K562 (cell line): Measurements from ENCODE around the gene CTBP2.

Source experiments
- BRD4 ChIP-seq: fragments of 200-600 bp; sonication (generic); IDR thresholded peaks from 2 replicates; pipeline ENCODE4 v1.6.1; 2017; ENCODE audit warnings: inconsistent platforms
- CAMTA2 ChIP-seq: fragments of 250-450 bp; sonication (Bioruptor Pico); conservative IDR thresholded peaks from 2 replicates; pipeline ENCODE4 v1.5.1; 2022
- CHD1 ChIP-seq: fragments of 200-600 bp; sonication (generic); IDR thresholded peaks from one replicate; pipeline ENCODE4 v1.6.1; 2012; ENCODE audit warnings: mild to moderate bottlenecking, moderate library complexity, low read length, inconsistent platforms
- CTCF ChIP-seq, 3 experiments: IDR thresholded peaks in 2 of 3; conservative IDR thresholded peaks in 1 of 3; 2 replicates each; pipeline ENCODE4 v1.5.1; 2011 to 2012; ENCODE audit warnings: low read length in 3 of 3, mild to moderate bottlenecking in 3 of 3, control low read depth in 2 of 3, improper control_type of control experiment in 1 of 3, inconsistent platforms in 1 of 3, low read depth in 1 of 3, mixed read lengths in 1 of 3, moderate library complexity in 1 of 3; ENCODE audit not compliant: insufficient read depth in 2 of 3
- MAX ChIP-seq: sonication (generic); formaldehyde crosslinking; IDR thresholded peaks from 2 replicates; pipeline ENCODE4 v1.9.0; 2022; ENCODE audit warnings: mild to moderate bottlenecking, missing genetic modification reagents
- MYC ChIP-seq, 2 experiments: fragments of 250-450 bp in 1 of 2; sonication (Bioruptor Pico) in 1 of 2; IDR thresholded peaks; 2 replicates each; pipeline versions ENCODE4 v1.5.1 to v1.6.1; 2012 to 2021; ENCODE audit warnings: low read depth in 2 of 2, borderline replicate concordance in 1 of 2, improper control_type of control experiment in 1 of 2, low read length in 1 of 2, mild to moderate bottlenecking in 1 of 2, moderate library complexity in 1 of 2
- TBP ChIP-seq: optimal IDR thresholded peaks from 2 replicates; pipeline ENCODE3; 2011; ENCODE audit warnings: low read depth, low read length, improper control_type of control experiment
- U2AF1 ChIP-seq: fragments of 200-400 bp; formaldehyde crosslinking; optimal IDR thresholded peaks from 2 replicates; pipeline ENCODE3; 2017; ENCODE audit warnings: mild to moderate bottlenecking, low read depth, low read length, moderate library complexity
- USF2 ChIP-seq: sonication (generic); formaldehyde crosslinking; IDR thresholded peaks from 2 replicates; pipeline ENCODE4 v1.5.0; 2020; ENCODE audit warnings: missing genetic modification reagents
- ZNF274 ChIP-seq: IDR thresholded peaks from 2 replicates; pipeline ENCODE4 v1.6.1; 2011; ENCODE audit warnings: low read depth, mild to moderate bottlenecking, low read length, moderate library complexity, borderline replicate concordance
- ZNF592 ChIP-seq: fragments of 450-650 bp; IDR thresholded peaks from 2 replicates; pipeline ENCODE4 v1.6.1; 2017; ENCODE audit warnings: antibody characterized with exemption, mild to moderate bottlenecking

- no peak for TF ChIP-seq USF2
- no peak for TF ChIP-seq MAX (CRISPR knock-in tag)
- no peak for TF ChIP-seq ZNF592
- no peak for TF ChIP-seq MYC (IDR thresholded peaks at IDR 0.05; ENCODE audit: low read depth, low read length)
- TF ChIP-seq MYC (CRISPR knock-in tag; IDR thresholded peaks at IDR 0.05; ENCODE audit: borderline replicate concordance, low read depth) = no peak
- TF ChIP-seq CAMTA2 (CRISPR knock-in tag) = no peak
- no peak for TF ChIP-seq BRD4
- no peak for TF ChIP-seq CTCF (IDR thresholded peaks at IDR 0.05 in 2 of 3, conservative IDR thresholded peaks at IDR 0.05 in 1 of 3; ENCODE audit: insufficient read depth in 2 of 3, low read depth in 1 of 3, low read length in 3 of 3)
- TF ChIP-seq ZNF274 = no peak
- TF ChIP-seq CHD1 = no peak
- no peak for TF ChIP-seq TBP
- no peak for TF ChIP-seq U2AF1
These were observed 204.5 kb downstream of the CTBP2 start for GRCh38 chr10:124955868-124956267.
